GM21576 (cell line): ENCODE measurements around the gene DISP2.

Experiments
- ATAC-seq: cut with Tn5 transposase; IDR thresholded peaks from one replicate; pipeline ENCODE4 v1.9.1; 2021; ENCODE audit warnings: mild to moderate bottlenecking, moderate library complexity; ENCODE audit not compliant: unreplicated experiment

The DISP2 gene

GRCh38 chr15:40421246-40422157 is 63.5 kb downstream of the DISP2 start:
- ATAC-seq, result no peak

- ATAC-seq, result no peak
These were observed 66.6 kb downstream of the DISP2 start for GRCh38 chr15:40424483-40425115.

GRCh38 chr15:40425681-40426080 is 67.7 kb downstream of the DISP2 start:
- ATAC-seq, result no peak

GRCh38 chr15:40427188-40427587 is 69.2 kb downstream of the DISP2 start:
- ATAC-seq, result no peak

- ATAC-seq, result no peak
These were observed 70.2 kb downstream of the DISP2 start for GRCh38 chr15:40428185-40428584.
